Measurements from ENCODE around the gene GTSE1.

The GTSE1 gene

DNA sequence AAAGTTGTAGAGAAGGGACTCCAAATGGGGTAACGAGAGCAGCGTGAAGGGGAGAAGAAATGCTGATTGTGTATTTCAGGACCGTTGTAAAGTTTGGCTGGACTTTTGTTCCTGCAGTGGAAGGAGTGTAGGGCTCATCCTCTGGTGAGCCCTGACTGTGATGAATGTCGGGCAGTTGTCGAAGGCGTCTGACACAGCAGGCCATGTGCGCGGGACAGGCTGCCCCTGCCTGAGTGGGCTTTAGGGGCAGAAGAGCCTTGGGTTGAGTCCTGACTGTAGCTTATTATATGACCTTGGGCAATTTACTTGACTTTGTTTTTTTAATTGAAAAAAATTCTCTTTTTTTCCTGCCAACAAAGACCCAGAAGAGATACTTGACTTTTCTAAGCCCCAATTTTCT lies 42.0 kb downstream of the GTSE1 start:
- TF ChIP-seq, protein P1, sequence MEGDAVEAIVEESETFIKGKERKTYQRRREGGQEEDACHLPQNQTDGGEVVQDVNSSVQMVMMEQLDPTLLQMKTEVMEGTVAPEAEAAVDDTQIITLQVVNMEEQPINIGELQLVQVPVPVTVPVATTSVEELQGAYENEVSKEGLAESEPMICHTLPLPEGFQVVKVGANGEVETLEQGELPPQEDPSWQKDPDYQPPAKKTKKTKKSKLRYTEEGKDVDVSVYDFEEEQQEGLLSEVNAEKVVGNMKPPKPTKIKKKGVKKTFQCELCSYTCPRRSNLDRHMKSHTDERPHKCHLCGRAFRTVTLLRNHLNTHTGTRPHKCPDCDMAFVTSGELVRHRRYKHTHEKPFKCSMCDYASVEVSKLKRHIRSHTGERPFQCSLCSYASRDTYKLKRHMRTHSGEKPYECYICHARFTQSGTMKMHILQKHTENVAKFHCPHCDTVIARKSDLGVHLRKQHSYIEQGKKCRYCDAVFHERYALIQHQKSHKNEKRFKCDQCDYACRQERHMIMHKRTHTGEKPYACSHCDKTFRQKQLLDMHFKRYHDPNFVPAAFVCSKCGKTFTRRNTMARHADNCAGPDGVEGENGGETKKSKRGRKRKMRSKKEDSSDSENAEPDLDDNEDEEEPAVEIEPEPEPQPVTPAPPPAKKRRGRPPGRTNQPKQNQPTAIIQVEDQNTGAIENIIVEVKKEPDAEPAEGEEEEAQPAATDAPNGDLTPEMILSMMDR (conservative IDR thresholded peaks at IDR 0.05; ENCODE audit: low read length): no peak
- DNase-seq (ENCODE audit: low read depth): no peak
- H3K4me3 ChIP-seq (ENCODE audit: low read length): no peak overlapping the region

DNA sequence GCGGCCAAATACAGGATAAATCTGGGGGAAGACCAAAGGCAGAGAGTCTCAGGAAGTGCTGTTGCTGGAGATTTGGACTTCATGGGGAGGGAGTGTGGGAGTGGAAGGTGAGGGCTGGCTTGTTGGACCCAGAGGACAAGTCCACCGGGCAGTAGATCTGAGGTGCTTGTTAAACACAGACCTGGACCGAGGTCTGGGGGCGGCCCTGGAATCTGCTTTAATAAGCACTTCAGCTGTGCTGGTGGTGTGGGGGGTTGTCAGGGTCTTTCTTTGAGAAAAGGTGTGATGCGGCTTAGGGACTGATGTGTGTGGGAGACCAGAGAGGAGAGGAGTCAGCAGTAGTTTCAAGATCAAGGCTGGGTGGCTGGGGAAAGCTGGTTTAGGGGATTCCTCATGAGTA lies 43.3 kb downstream of the GTSE1 start:
- TF ChIP-seq, protein P1 (conservative IDR thresholded peaks at IDR 0.05; ENCODE audit: low read length): no peak
- H3K4me3 ChIP-seq (ENCODE audit: low read length): no peak overlapping the region
- DNase-seq (ENCODE audit: low read depth): no peak

GRCh38 chr22:46340676-46341075 lies 44.0 kb downstream of the GTSE1 start:
- H3K4me3 ChIP-seq (ENCODE audit: low read length): no peak overlapping the region
- TF ChIP-seq, protein P1 (conservative IDR thresholded peaks at IDR 0.05; ENCODE audit: low read length): no peak
- DNase-seq (ENCODE audit: low read depth): no peak

DNA sequence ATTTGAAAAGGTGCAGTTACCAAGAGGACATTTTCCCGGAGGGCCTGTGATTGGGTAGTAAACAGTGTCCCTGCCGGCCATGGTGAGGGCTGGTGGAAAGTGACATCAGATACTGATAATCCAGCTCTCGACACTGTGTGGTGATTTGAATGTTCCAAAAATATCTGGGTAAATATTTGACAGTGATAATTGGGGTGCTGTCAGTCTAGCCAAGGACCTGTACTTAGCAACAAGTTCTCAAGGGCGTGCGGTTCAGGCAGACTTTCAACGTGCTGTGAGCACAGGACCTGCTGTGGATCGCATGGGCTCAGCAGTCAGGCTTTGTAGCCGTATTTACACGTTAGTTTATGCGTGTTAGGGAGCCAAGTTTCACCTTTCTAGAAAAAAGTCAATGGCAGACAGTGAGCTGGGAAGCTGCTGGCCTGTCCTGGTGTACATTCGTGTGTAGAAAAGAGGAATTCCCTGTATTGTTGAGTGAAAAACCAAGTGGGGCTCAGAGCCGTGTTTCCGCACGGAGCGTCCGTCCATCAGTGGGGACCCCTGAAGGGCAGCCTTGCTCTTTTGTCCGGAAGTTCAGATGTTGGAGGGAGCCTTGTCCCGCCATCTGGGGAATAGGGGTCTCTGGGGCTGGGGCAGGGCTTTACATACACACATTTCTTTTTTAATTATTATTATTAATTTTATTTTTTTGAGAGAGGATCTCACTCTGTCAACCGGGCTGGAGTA lies 50.2 kb downstream of the GTSE1 start:
- no peak overlapping the region for H3K4me3 ChIP-seq (ENCODE audit: low read length)
- TF ChIP-seq, protein P1 (conservative IDR thresholded peaks at IDR 0.05; ENCODE audit: low read length): no peak
- no peak for DNase-seq (ENCODE audit: low read depth)

GRCh38 chr22:46347646-46348045 lies 51.0 kb downstream of the GTSE1 start:
- H3K4me3 ChIP-seq (ENCODE audit: low read length): no peak overlapping the region
- no peak for DNase-seq (ENCODE audit: low read depth)
- TF ChIP-seq, protein P1 (conservative IDR thresholded peaks at IDR 0.05; ENCODE audit: low read length): no peak

DNA sequence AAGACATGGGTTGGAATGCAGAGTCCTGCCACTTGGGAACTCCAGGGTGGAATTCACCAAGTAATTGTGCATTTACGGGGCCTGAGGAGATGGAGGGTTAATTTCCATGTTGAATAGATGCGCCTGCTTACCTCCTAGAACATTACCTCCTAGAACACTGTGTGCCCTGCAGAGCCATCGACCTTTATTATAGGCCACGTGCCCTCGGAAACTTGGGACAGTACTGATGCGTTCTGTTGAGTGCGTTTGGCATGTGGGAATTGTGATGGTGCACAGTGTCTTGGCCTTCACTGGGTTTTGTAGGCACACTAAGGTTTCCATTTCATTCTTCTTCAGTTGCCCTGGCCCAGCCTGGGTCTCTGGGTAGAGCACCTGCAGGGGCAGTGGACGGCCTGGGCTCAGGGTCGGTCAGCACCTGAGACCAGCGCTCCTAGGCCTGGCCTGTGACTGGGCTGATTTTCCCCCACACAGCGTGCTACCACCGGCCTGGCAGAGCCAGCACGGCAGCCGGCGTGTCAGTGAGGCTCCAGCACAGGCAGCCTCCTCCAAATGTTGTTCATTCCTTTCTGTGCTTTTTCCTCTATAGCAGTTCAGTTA lies 51.5 kb downstream of the GTSE1 start:
- DNase-seq (ENCODE audit: low read depth): no peak
- TF ChIP-seq, protein P1 (conservative IDR thresholded peaks at IDR 0.05; ENCODE audit: low read length): no peak
- H3K4me3 ChIP-seq (ENCODE audit: low read length): no peak overlapping the region

GRCh38 chr22:46349238-46349637 lies 52.6 kb downstream of the GTSE1 start:
- TF ChIP-seq, protein P1 (conservative IDR thresholded peaks at IDR 0.05; ENCODE audit: low read length): no peak
- H3K4me3 ChIP-seq (ENCODE audit: low read length): no peak overlapping the region
- DNase-seq (ENCODE audit: low read depth): no peak
